CD4-positive, alpha-beta T cell (primary cell): ENCODE results near the gene BHLHA9. TPM values are rescaled to one million over a fixed set of nuclear protein-coding genes. Genes with fewer than 3 reads are reported as not detected.

Experiments
- ATAC-seq: fragments of 200-7000 bp; cut with Tn5 transposase; one replicate; pipeline ENCODE4 v1.10.0; 2022; ENCODE audit warnings: mild to moderate bottlenecking; ENCODE audit not compliant: poor library complexity
- CTCF ChIA-PET: fragments of 350-600 bp; sonication (Branson Sonifier 250); formaldehyde crosslinking; loops from one replicate; lab custom pipeline; 2021; ENCODE audit warnings: antibody characterized with exemption, inconsistent platforms; lab: Charles Lee
- POLR2A ChIA-PET: fragments of 350-600 bp; sonication (Branson Sonifier 250); formaldehyde crosslinking; loops from one replicate; lab custom pipeline; 2021; ENCODE audit warnings: antibody characterized with exemption, inconsistent platforms; lab: Charles Lee
- DNase-seq, 14 experiments: peaks; one replicate each; pipeline ENCODE4 v3.0.0-alpha.2; 2013 to 2020; ENCODE audit warnings: mixed read lengths in 2 of 14
- H3K27ac ChIP-seq, 2 donors: one replicate each; pipeline versions ENCODE4 v1.5.1 to v1.7.0; 2013; ENCODE audit warnings: low read length in 2 of 2, low read depth in 1 of 2, mild to moderate bottlenecking in 1 of 2
- H3K27me3 ChIP-seq, 2 experiments: 1 replicate in 1 of 2; 2 replicates in 1 of 2; pipeline versions ENCODE4 v1.6.1 to v1.7.0; 2013; ENCODE audit warnings: low read length in 2 of 2, control low read depth in 1 of 2, mild to moderate bottlenecking in 1 of 2, moderate library complexity in 1 of 2; ENCODE audit not compliant: insufficient read depth in 2 of 2, control insufficient read depth in 1 of 2
- H3K36me3 ChIP-seq: one replicate; pipeline ENCODE4 v1.6.1; 2013; ENCODE audit warnings: low read length, control low read depth; ENCODE audit not compliant: insufficient read depth
- H3K4me1 ChIP-seq: one replicate; pipeline ENCODE4 v1.6.1; 2013; ENCODE audit warnings: low read length, control low read depth; ENCODE audit not compliant: insufficient read depth
- H3K4me3 ChIP-seq: one replicate; pipeline ENCODE4 v1.5.1; 2013; ENCODE audit warnings: mild to moderate bottlenecking, low read length, moderate library complexity
- H3K9me3 ChIP-seq, 2 experiments: 1 replicate in 1 of 2; 2 replicates in 1 of 2; pipeline versions ENCODE4 v1.6.1 to v1.7.0; 2013; ENCODE audit warnings: low read length in 2 of 2, mild to moderate bottlenecking in 2 of 2, control low read depth in 1 of 2, moderate library complexity in 1 of 2; ENCODE audit not compliant: control insufficient read depth in 1 of 2, insufficient read depth in 1 of 2
- H3K27ac Mint-ChIP-seq: one replicate; pipeline ENCODE4 v1.8.0; 2020; ENCODE audit warnings: mixed read lengths
- H3K27me3 Mint-ChIP-seq: one replicate; pipeline ENCODE4 v1.8.0; 2021; ENCODE audit warnings: mixed read lengths
- H3K36me3 Mint-ChIP-seq: one replicate; pipeline ENCODE4 v1.8.0; 2021; ENCODE audit warnings: low read depth, mixed read lengths
- H3K4me1 Mint-ChIP-seq: one replicate; pipeline ENCODE4 v1.8.0; 2021; ENCODE audit warnings: low read depth, mixed read lengths
- H3K4me3 Mint-ChIP-seq: one replicate; pipeline ENCODE4 v1.8.0; 2020; ENCODE audit warnings: mild to moderate bottlenecking, mixed read lengths
- H3K9me3 Mint-ChIP-seq: one replicate; pipeline ENCODE4 v1.8.0; 2020; ENCODE audit warnings: mixed read lengths
- CTCF ChIP-seq: fragments of 200-600 bp; IDR thresholded peaks from one replicate; pipeline ENCODE4 v1.8.0; 2022; ENCODE audit warnings: antibody characterized with exemption, mild to moderate bottlenecking
- intact Hi-C, 2 experiments: fragments of 100-400 bp; cut with DNase I in 1 of 2; cut with micrococcal nuclease in 1 of 2; formaldehyde crosslinking; loops; one replicate each; pipeline versions ENCODE4 v1.15.1 to v1.9.0; 2023 to 2025; cut with DNase I, micrococcal nuclease
- total RNA-seq, 174 experiments: library from RNA in 2 of 174; stranded (reverse) in 2 of 174; gene quantifications; one replicate each; pipeline ENCODE4 v1.2.3 and lab custom pipeline; 2021 to 2026

The BHLHA9 gene
- total RNA-seq, 2 experiments from 2014 or later, result not detected

GRCh38 chr17:1280652-1281051, 10.4 kb downstream of the BHLHA9 start:
- CTCF ChIA-PET, result interaction anchor here (2.5 kb wide), 1 partner anchor 52 kb away, joined by 11 read pairs; no protein-coding TSS in a partner anchor
- Histone ChIP-seq H3K27ac (no peak overlapping the region), H3K36me3 (no peaks in the 10 kb centered on the region), H3K4me3 (no peak overlapping the region), H3K27me3 (peaks cover 0 to 3% of the 10 kb centered on the region in 2 experiments), H3K4me1 (peaks cover 7% of the 10 kb centered on the region), H3K9me3 (no peaks in the 10 kb centered on the region)
- ATAC-seq (no peak), DNase-seq (no peak)
- Mint-ChIP-seq H3K4me3 (no peak overlapping the region), H3K9me3 (no peaks in the 10 kb centered on the region), H3K27me3 (peaks cover 6% of the 10 kb centered on the region), H3K4me1 (no peaks in the 10 kb centered on the region), H3K36me3 (no peaks in the 10 kb centered on the region), H3K27ac (no peak overlapping the region)
- no peak for TF ChIP-seq CTCF
- POLR2A ChIA-PET, result interaction anchor here (0.8 kb wide), 1 partner anchor 274 kb away, joined by 3 read pairs; no protein-coding TSS in a partner anchor
- intact Hi-C loops, result no loop called here

- Histone ChIP-seq H3K36me3 (no peaks in the 10 kb centered on the region), H3K27me3 (no peaks in the 10 kb centered on the region), H3K27ac (no peak overlapping the region), H3K4me3 (no peak overlapping the region), H3K4me1 (no peaks in the 10 kb centered on the region), H3K9me3 (no peaks in the 10 kb centered on the region)
- H3K9me3 Mint-ChIP-seq, result no peaks in the 10 kb centered on the region
- no peaks in the 10 kb centered on the region for H3K36me3 Mint-ChIP-seq
- CTCF ChIA-PET, result no interaction called here
- POLR2A ChIA-PET, result no interaction called here
- no peak for DNase-seq
- H3K27ac Mint-ChIP-seq, result no peak overlapping the region
- no peak for TF ChIP-seq CTCF
- no peaks in the 10 kb centered on the region for H3K27me3 Mint-ChIP-seq
- ATAC-seq, result no peak
- intact Hi-C loops, result no loop called here
- no peak overlapping the region for H3K4me3 Mint-ChIP-seq
- no peaks in the 10 kb centered on the region for H3K4me1 Mint-ChIP-seq
Measured at GRCh38 chr17:1286379-1287106, 16.3 kb downstream of the BHLHA9 start.

- Histone ChIP-seq H3K4me3 (no peak overlapping the region), H3K27ac (no peak overlapping the region), H3K36me3 (no peaks in the 10 kb centered on the region), H3K9me3 (no peaks in the 10 kb centered on the region), H3K27me3 (no peaks in the 10 kb centered on the region), H3K4me1 (peaks cover 13% of the 10 kb centered on the region)
- H3K27ac Mint-ChIP-seq, result no peak overlapping the region
- H3K9me3 Mint-ChIP-seq, result no peaks in the 10 kb centered on the region
- ChIA-PET CTCF (no interaction called here), POLR2A (no interaction called here)
- DNase-seq, result no peak
- no peak for ATAC-seq
- no peak overlapping the region for H3K4me3 Mint-ChIP-seq
- H3K4me1 Mint-ChIP-seq, result peaks cover 24% of the 10 kb centered on the region
- intact Hi-C loops, result loop anchor here in 1 of 2 experiments (5.0 kb wide), 1 partner anchor 43 kb away; no protein-coding TSS in a partner anchor
- H3K27me3 Mint-ChIP-seq, result no peaks in the 10 kb centered on the region
- peaks cover 6% of the 10 kb centered on the region for H3K36me3 Mint-ChIP-seq
- no peak for TF ChIP-seq CTCF
Measured at GRCh38 chr17:1289695-1290094, 19.5 kb downstream of the BHLHA9 start.
